Calu3 (cell line): ENCODE data around the gene KRTAP20-3. TPM values are rescaled to one million over a fixed set of nuclear protein-coding genes. Genes with fewer than 3 reads are reported as not detected.

ENCODE experiments used
- BruUV-seq: library from RNA; stranded (reverse); fragments of 400-500 nt; replicated peaks from 2 replicates; lab custom pipeline; 2021; lab: Mats Ljungman, UMichigan
- CTCF ChIA-PET: fragments of 300-600 bp; sonication (Branson Sonifier 250); formaldehyde crosslinking; loops from one replicate; lab custom pipeline; 2022; ENCODE audit warnings: antibody characterized with exemption; lab: Charles Lee
- DNase-seq: peaks from one replicate; pipeline ENCODE4 v3.0.0; 2022
- H3K27ac Mint-ChIP-seq: one replicate; pipeline ENCODE4 v1.8.0; 2022; ENCODE audit warnings: mixed read lengths; ENCODE audit not compliant: unreplicated experiment
- H3K27me3 Mint-ChIP-seq: one replicate; pipeline ENCODE4 v1.8.0; 2022; ENCODE audit warnings: mixed read lengths; ENCODE audit not compliant: unreplicated experiment
- H3K36me3 Mint-ChIP-seq: one replicate; pipeline ENCODE4 v1.8.0; 2022; ENCODE audit warnings: mild to moderate bottlenecking, moderate library complexity, mixed read lengths; ENCODE audit not compliant: insufficient read depth, unreplicated experiment
- H3K4me1 Mint-ChIP-seq: one replicate; pipeline ENCODE4 v1.8.0; 2022; ENCODE audit warnings: mild to moderate bottlenecking, low read depth, mixed read lengths; ENCODE audit not compliant: unreplicated experiment
- H3K4me3 Mint-ChIP-seq: one replicate; pipeline ENCODE4 v1.8.0; 2022; ENCODE audit warnings: mild to moderate bottlenecking, low read depth, moderate library complexity, mixed read lengths; ENCODE audit not compliant: unreplicated experiment
- H3K9me3 Mint-ChIP-seq: one replicate; pipeline ENCODE4 v1.8.0; 2022; ENCODE audit warnings: low read depth, mixed read lengths; ENCODE audit not compliant: unreplicated experiment
- CTCF ChIP-seq: fragments of 200-600 bp; IDR thresholded peaks from one replicate; pipeline ENCODE4 v1.8.0; 2022; ENCODE audit warnings: antibody characterized with exemption; ENCODE audit not compliant: unreplicated experiment
- intact Hi-C: fragments of 100-400 bp; cut with micrococcal nuclease; formaldehyde crosslinking; loops from one replicate; pipeline ENCODE4 v1.10.0; 2022; ENCODE audit not compliant: unreplicated experiment
- total RNA-seq: library from RNA; stranded (reverse); gene quantifications from 2 replicates; pipeline ENCODE4 v1.2.3, GENCODE V29; 2022

KRTAP20-3 gene
- total RNA-seq, 1 experiment from 2014 or later, result not detected

GRCh38 chr21:30674312-30674711 is 31.6 kb downstream of the KRTAP20-3 start:
- no peaks in the 10 kb centered on the region for H3K4me1 Mint-ChIP-seq
- peaks cover 9% of the 10 kb centered on the region for H3K9me3 Mint-ChIP-seq
- CTCF ChIA-PET, result no interaction called here

GRCh38 chr21:30676737-30677136 is 34.1 kb downstream of the KRTAP20-3 start:
- Mint-ChIP-seq H3K36me3 (no peaks in the 10 kb centered on the region), H3K27me3 (no peaks in the 10 kb centered on the region), H3K4me3 (no peak overlapping the region), H3K27ac (no peak overlapping the region), H3K9me3 (peaks cover 9% of the 10 kb centered on the region), H3K4me1 (no peaks in the 10 kb centered on the region)
- no TSS peak for BruUV-seq
- intact Hi-C loops, result no loop called here
- no peak for DNase-seq
- TF ChIP-seq CTCF, result no peak
- CTCF ChIA-PET, result no interaction called here

More at GRCh38 chr21:30674312-30674711, 31.6 kb downstream of the KRTAP20-3 start:
- H3K27ac Mint-ChIP-seq, result no peak overlapping the region
- no peak overlapping the region for H3K4me3 Mint-ChIP-seq
- H3K36me3 Mint-ChIP-seq, result no peaks in the 10 kb centered on the region
- no TSS peak for BruUV-seq
- intact Hi-C loops, result no loop called here
- no peak for TF ChIP-seq CTCF
- DNase-seq, result no peak
- H3K27me3 Mint-ChIP-seq, result no peaks in the 10 kb centered on the region

GRCh38 chr21:30680586-30680985 is 37.9 kb downstream of the KRTAP20-3 start:
- Mint-ChIP-seq H3K9me3 (peaks cover 18% of the 10 kb centered on the region), H3K4me1 (no peaks in the 10 kb centered on the region), H3K27ac (no peak overlapping the region), H3K27me3 (no peaks in the 10 kb centered on the region), H3K4me3 (no peak overlapping the region), H3K36me3 (no peaks in the 10 kb centered on the region)
- BruUV-seq, result no TSS peak
- TF ChIP-seq CTCF, result no peak
- DNase-seq, result no peak
- CTCF ChIA-PET, result no interaction called here
- intact Hi-C loops, result no loop called here

- TF ChIP-seq CTCF, result no peak
- Mint-ChIP-seq H3K27ac (no peak overlapping the region), H3K4me3 (no peak overlapping the region), H3K9me3 (peaks cover 15% of the 10 kb centered on the region), H3K36me3 (no peaks in the 10 kb centered on the region), H3K4me1 (no peaks in the 10 kb centered on the region), H3K27me3 (no peaks in the 10 kb centered on the region)
- intact Hi-C loops, result no loop called here
- no peak for DNase-seq
- CTCF ChIA-PET, result no interaction called here
- no TSS peak for BruUV-seq
Measured at GRCh38 chr21:30684506-30684905, 41.8 kb downstream of the KRTAP20-3 start.
